ENCODE results near the gene ARHGAP10.

Gene ARHGAP10

GRCh38 chr4:148069086-148069894 is 337.4 kb downstream of the ARHGAP10 start:
- Histone ChIP-seq H3K27ac (replicated peaks; ENCODE audit: low read length) (no peak overlapping the region), H3K18ac (ENCODE audit: low read length) (no peak overlapping the region), H3K23ac (ENCODE audit: low read depth, low read length, poor library complexity) (no peak overlapping the region), H2BK12ac (ENCODE audit: low read length) (no peak overlapping the region), H3K9me3 (replicated peaks in 1 of 2; ENCODE audit: control insufficient read depth in 2 of 2, insufficient read depth in 1 of 2, low read depth in 1 of 2, low read length in 2 of 2) (peaks cover 0 to 1% of the 10 kb centered on the region in 2 donors), H2BK15ac (ENCODE audit: low read length) (peak overlapping the region; percentile 30), H3K9ac (ENCODE audit: low read depth, low read length, poor library complexity) (no peak overlapping the region), H3K4me1 (ENCODE audit: control insufficient read depth in 2 of 2, insufficient read depth in 1 of 2, low read depth in 1 of 2, low read length in 2 of 2) (peaks cover 0 to 8% of the 10 kb centered on the region in 2 donors), H3K4me3 (ENCODE audit: low read length in 2 of 2) (no peak overlapping the region), H3K4me2 (ENCODE audit: insufficient read depth, low read length, poor library complexity, severe bottlenecking) (no peak overlapping the region), H3K4ac (ENCODE audit: low read length) (no peak overlapping the region), H2AK5ac (ENCODE audit: low read depth, low read length) (no peak overlapping the region), H4K91ac (ENCODE audit: low read depth, low read length, poor library complexity) (no peak overlapping the region), H3K36me3 (replicated peaks in 1 of 2; ENCODE audit: control insufficient read depth in 2 of 2, insufficient read depth in 2 of 2, low read length in 2 of 2) (no peaks in the 10 kb centered on the region), H3K79me1 (ENCODE audit: low read depth, low read length) (no peaks in the 10 kb centered on the region), H2BK5ac (ENCODE audit: low read length) (no peak overlapping the region), H2AFZ (ENCODE audit: low read length) (no peak overlapping the region), H3K14ac (ENCODE audit: low read length) (no peak overlapping the region), H2BK120ac (ENCODE audit: low read depth, low read length) (no peak overlapping the region), H4K8ac (ENCODE audit: low read depth, low read length) (no peak overlapping the region), H3K27me3 (ENCODE audit: control insufficient read depth in 3 of 3, insufficient read depth in 3 of 3, low read depth in 1 of 3, low read length in 3 of 3) (no peaks in the 10 kb centered on the region)
- no CpG with 5 or more reads among the region's 11 CpGs for WGBS, 2 donors (ENCODE audit: extremely low coverage in 2 of 2, insufficient read length in 2 of 2, insufficient replicate concordance in 1 of 2)
- DNase-seq (ENCODE audit: low spot score) = no peak

DNA sequence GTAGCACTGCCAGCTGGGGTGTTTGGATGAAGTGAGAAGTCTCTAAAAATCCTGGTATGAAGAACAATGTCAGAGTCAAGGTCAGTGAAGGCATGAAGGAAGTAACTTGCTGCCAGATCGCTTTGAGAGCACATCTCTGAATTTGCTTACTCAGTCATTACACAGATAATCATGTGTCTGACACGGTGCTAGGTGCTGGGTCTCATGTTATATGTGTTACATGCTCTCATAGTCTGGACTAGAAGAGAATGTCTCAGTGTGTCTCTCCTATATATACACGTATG is 337.9 kb downstream of the ARHGAP10 start:
- no peak overlapping the region for H3K27ac ChIP-seq (replicated peaks; ENCODE audit: low read length)
- no peaks in the 10 kb centered on the region for H3K79me1 ChIP-seq (ENCODE audit: low read depth, low read length)
- peaks cover 0 to 5% of the 10 kb centered on the region in 2 donors for H3K4me1 ChIP-seq (ENCODE audit: control insufficient read depth in 2 of 2, insufficient read depth in 1 of 2, low read depth in 1 of 2, low read length in 2 of 2)
- no peaks in the 10 kb centered on the region for H3K36me3 ChIP-seq (replicated peaks in 1 of 2; ENCODE audit: control insufficient read depth in 2 of 2, insufficient read depth in 2 of 2, low read length in 2 of 2)
- H2BK15ac ChIP-seq (ENCODE audit: low read length) = no peak overlapping the region
- H4K91ac ChIP-seq (ENCODE audit: low read depth, low read length, poor library complexity) = no peak overlapping the region
- peak overlapping the region; percentile 2 for H3K9ac ChIP-seq (ENCODE audit: low read depth, low read length, poor library complexity)
- H3K18ac ChIP-seq (ENCODE audit: low read length) = no peak overlapping the region
- no peak overlapping the region for H3K14ac ChIP-seq (ENCODE audit: low read length)
- no peak overlapping the region for H3K4me2 ChIP-seq (ENCODE audit: insufficient read depth, low read length, poor library complexity, severe bottlenecking)
- DNase-seq (ENCODE audit: low spot score) = no peak
- no peak overlapping the region for H4K8ac ChIP-seq (ENCODE audit: low read depth, low read length)
- whole genome bisulfite sequencing, 2 donors (ENCODE audit: extremely low coverage in 2 of 2, insufficient read length in 2 of 2, insufficient replicate concordance in 1 of 2) = no CpG with 5 or more reads among the region's 3 CpGs
- no peak overlapping the region for H3K4me3 ChIP-seq (ENCODE audit: low read length in 2 of 2)
- H2AK5ac ChIP-seq (ENCODE audit: low read depth, low read length) = no peak overlapping the region
- no peak overlapping the region for H2BK120ac ChIP-seq (ENCODE audit: low read depth, low read length)
- H3K9me3 ChIP-seq (replicated peaks in 1 of 2; ENCODE audit: control insufficient read depth in 2 of 2, insufficient read depth in 1 of 2, low read depth in 1 of 2, low read length in 2 of 2) = peaks cover 0 to 7% of the 10 kb centered on the region in 2 donors
- H3K27me3 ChIP-seq (ENCODE audit: control insufficient read depth in 3 of 3, insufficient read depth in 3 of 3, low read depth in 1 of 3, low read length in 3 of 3) = no peaks in the 10 kb centered on the region
- no peak overlapping the region for H2AFZ ChIP-seq (ENCODE audit: low read length)
- H2BK12ac ChIP-seq (ENCODE audit: low read length) = no peak overlapping the region
- H3K23ac ChIP-seq (ENCODE audit: low read depth, low read length, poor library complexity) = no peak overlapping the region
- no peak overlapping the region for H3K4ac ChIP-seq (ENCODE audit: low read length)
- no peak overlapping the region for H2BK5ac ChIP-seq (ENCODE audit: low read length)

GRCh38 chr4:148071009-148071408 is 339.1 kb downstream of the ARHGAP10 start:
- Histone ChIP-seq H3K14ac (ENCODE audit: low read length) (no peak overlapping the region), H3K36me3 (replicated peaks in 1 of 2; ENCODE audit: control insufficient read depth in 2 of 2, insufficient read depth in 2 of 2, low read length in 2 of 2) (no peaks in the 10 kb centered on the region), H2AK5ac (ENCODE audit: low read depth, low read length) (no peak overlapping the region), H3K9ac (ENCODE audit: low read depth, low read length, poor library complexity) (no peak overlapping the region), H3K4me2 (ENCODE audit: insufficient read depth, low read length, poor library complexity, severe bottlenecking) (no peak overlapping the region), H3K4me1 (ENCODE audit: control insufficient read depth in 2 of 2, insufficient read depth in 1 of 2, low read depth in 1 of 2, low read length in 2 of 2) (no peaks in the 10 kb centered on the region), H3K4ac (ENCODE audit: low read length) (no peak overlapping the region), H4K91ac (ENCODE audit: low read depth, low read length, poor library complexity) (no peak overlapping the region), H3K79me1 (ENCODE audit: low read depth, low read length) (no peaks in the 10 kb centered on the region), H3K23ac (ENCODE audit: low read depth, low read length, poor library complexity) (no peak overlapping the region), H2BK12ac (ENCODE audit: low read length) (no peak overlapping the region), H2BK15ac (ENCODE audit: low read length) (no peak overlapping the region), H2AFZ (ENCODE audit: low read length) (no peak overlapping the region), H3K18ac (ENCODE audit: low read length) (no peak overlapping the region), H2BK120ac (ENCODE audit: low read depth, low read length) (no peak overlapping the region), H3K27me3 (ENCODE audit: control insufficient read depth in 3 of 3, insufficient read depth in 3 of 3, low read depth in 1 of 3, low read length in 3 of 3) (no peaks in the 10 kb centered on the region), H3K4me3 (ENCODE audit: low read length in 2 of 2) (no peak overlapping the region), H4K8ac (ENCODE audit: low read depth, low read length) (no peak overlapping the region), H2BK5ac (ENCODE audit: low read length) (no peak overlapping the region), H3K27ac (replicated peaks; ENCODE audit: low read length) (no peak overlapping the region), H3K9me3 (replicated peaks in 1 of 2; ENCODE audit: control insufficient read depth in 2 of 2, insufficient read depth in 1 of 2, low read depth in 1 of 2, low read length in 2 of 2) (peaks cover 0 to 14% of the 10 kb centered on the region in 2 donors)
- whole genome bisulfite sequencing, 2 donors (ENCODE audit: extremely low coverage in 2 of 2, insufficient read length in 2 of 2, insufficient replicate concordance in 1 of 2) = no CpG with 5 or more reads among the region's 4 CpGs
- DNase-seq (ENCODE audit: low spot score) = no peak

GRCh38 chr4:148072789-148073188 is 340.9 kb downstream of the ARHGAP10 start:
- no peak overlapping the region for H2AFZ ChIP-seq (ENCODE audit: low read length)
- H3K27ac ChIP-seq (replicated peaks; ENCODE audit: low read length) = no peak overlapping the region
- H3K18ac ChIP-seq (ENCODE audit: low read length) = no peak overlapping the region
- H2BK15ac ChIP-seq (ENCODE audit: low read length) = no peak overlapping the region
- H3K27me3 ChIP-seq (ENCODE audit: control insufficient read depth in 3 of 3, insufficient read depth in 3 of 3, low read depth in 1 of 3, low read length in 3 of 3) = no peaks in the 10 kb centered on the region
- H2BK12ac ChIP-seq (ENCODE audit: low read length) = no peak overlapping the region
- no peak overlapping the region for H4K8ac ChIP-seq (ENCODE audit: low read depth, low read length)
- no peak overlapping the region for H3K4me2 ChIP-seq (ENCODE audit: insufficient read depth, low read length, poor library complexity, severe bottlenecking)
- H2BK120ac ChIP-seq (ENCODE audit: low read depth, low read length) = peak overlapping the region; percentile 21
- no peak overlapping the region for H3K23ac ChIP-seq (ENCODE audit: low read depth, low read length, poor library complexity)
- H3K36me3 ChIP-seq (replicated peaks in 1 of 2; ENCODE audit: control insufficient read depth in 2 of 2, insufficient read depth in 2 of 2, low read length in 2 of 2) = no peaks in the 10 kb centered on the region
- peaks cover 0 to 14% of the 10 kb centered on the region in 2 donors for H3K9me3 ChIP-seq (replicated peaks in 1 of 2; ENCODE audit: control insufficient read depth in 2 of 2, insufficient read depth in 1 of 2, low read depth in 1 of 2, low read length in 2 of 2)
- no peak overlapping the region for H2BK5ac ChIP-seq (ENCODE audit: low read length)
- H4K91ac ChIP-seq (ENCODE audit: low read depth, low read length, poor library complexity) = no peak overlapping the region
- no peak overlapping the region for H2AK5ac ChIP-seq (ENCODE audit: low read depth, low read length)
- no peaks in the 10 kb centered on the region for H3K4me1 ChIP-seq (ENCODE audit: control insufficient read depth in 2 of 2, insufficient read depth in 1 of 2, low read depth in 1 of 2, low read length in 2 of 2)
- peak overlapping the region in 1 of 2 donors; percentile 11 for H3K4me3 ChIP-seq (ENCODE audit: low read length in 2 of 2)
- no peak overlapping the region for H3K14ac ChIP-seq (ENCODE audit: low read length)
- WGBS, 2 donors (ENCODE audit: extremely low coverage in 2 of 2, insufficient read length in 2 of 2, insufficient replicate concordance in 1 of 2) = no CpG with 5 or more reads among the region's 9 CpGs
- no peak for DNase-seq (ENCODE audit: low spot score)
- no peaks in the 10 kb centered on the region for H3K79me1 ChIP-seq (ENCODE audit: low read depth, low read length)
- no peak overlapping the region for H3K4ac ChIP-seq (ENCODE audit: low read length)
- H3K9ac ChIP-seq (ENCODE audit: low read depth, low read length, poor library complexity) = no peak overlapping the region
